GM12878 (cell line): ENCODE data around the gene ANK3. TPM values are rescaled to one million over a fixed set of nuclear protein-coding genes. Genes with fewer than 3 reads are reported as not detected.

Experiments
- ATF7 ChIP-seq: fragments of 450-650 bp; IDR thresholded peaks from 2 replicates; pipeline ENCODE4 v1.6.1; 2016; ENCODE audit warnings: low read depth, mild to moderate bottlenecking
- BRCA1 ChIP-seq: IDR thresholded peaks from 2 replicates; pipeline ENCODE4 v1.6.1; 2011; ENCODE audit warnings: low read depth, low read length, improper control_type of control experiment
- EZH2 ChIP-seq: IDR thresholded peaks from 2 replicates; pipeline ENCODE4 v1.6.1; 2012; ENCODE audit warnings: low read depth, mild to moderate bottlenecking, control low read depth, inconsistent platforms, low read length, borderline replicate concordance; ENCODE audit not compliant: control insufficient read depth
- MAX ChIP-seq: IDR thresholded peaks from 2 replicates; pipeline ENCODE4 v1.6.1; 2012; ENCODE audit warnings: low read depth, low read length, improper control_type of control experiment
- MEF2B ChIP-seq: fragments of 450-650 bp; IDR thresholded peaks from 2 replicates; pipeline ENCODE4 v1.6.1; 2018; ENCODE audit warnings: mild to moderate bottlenecking, moderate library complexity; ENCODE audit not compliant: partially characterized antibody, poor library complexity, severe bottlenecking
- NKRF ChIP-seq: fragments of 450-650 bp; conservative IDR thresholded peaks from 2 replicates; pipeline ENCODE4 v1.6.1; 2017; ENCODE audit warnings: mild to moderate bottlenecking, moderate library complexity
- NR2C2 ChIP-seq: IDR thresholded peaks from 2 replicates; pipeline ENCODE4 v1.6.1; 2011; ENCODE audit warnings: borderline replicate concordance, low read depth; ENCODE audit not compliant: control insufficient read depth, insufficient read length
- PML ChIP-seq: IDR thresholded peaks from 2 replicates; pipeline ENCODE4 v1.6.1; 2012; ENCODE audit warnings: low read length, inconsistent platforms
- RB1 ChIP-seq: fragments of 450-650 bp; formaldehyde crosslinking; IDR thresholded peaks from 2 replicates; pipeline ENCODE4 v1.6.1; 2017; ENCODE audit warnings: mild to moderate bottlenecking, borderline replicate concordance
- SMARCA5 ChIP-seq: fragments of 450-650 bp; IDR thresholded peaks from 2 replicates; pipeline ENCODE4 v1.6.1; 2017; ENCODE audit warnings: mild to moderate bottlenecking
- polyA plus RNA-seq, 11 experiments: library from polyadenylated mRNA; depleted of rRNA in 4 of 11; unstranded in 6 of 11; stranded (reverse) in 5 of 11; fragments of >200 nt; fragmentation: Nextera tagmentation in 4 of 11; fragmentation: Illumina TruSeq in 1 of 11; extraction: Ambion mirVana in 4 of 11; extraction: Trizol in 1 of 11; gene quantifications; 1 replicate in 1 of 11; 2 replicates in 10 of 11; pipeline versions ENCODE4 v1.2.1 to v1.2.3, GENCODE V29; 2011 to 2016; ENCODE audit warnings: inconsistent platforms in 2 of 11, missing spikeins in 2 of 11, low read depth in 1 of 11
- total RNA-seq, 4 experiments: library from RNA; depleted of rRNA in 3 of 4; stranded (reverse); fragments of >200 nt in 3 of 4; fragmentation: Illumina TruSeq in 1 of 4; extraction: Trizol in 1 of 4; gene quantifications; 2 replicates each; pipeline versions ENCODE4 v1.2.1 to v1.2.3, GENCODE V29; 2013 to 2021
- TF ChIP-seq, protein P1 (sequence below): IDR thresholded peaks from 2 replicates; pipeline ENCODE4 v1.6.1; 2011; ENCODE audit warnings: low read depth, mild to moderate bottlenecking, low read length, moderate library complexity, borderline replicate concordance; ENCODE audit errors: extremely low read depth

ANK3 gene
- total and polyA plus RNA-seq, 10 of the 15 experiments (the other 5 are each of a cell fraction or from before 2014, with no cell fraction given): 0.06 to 0.82 (median 0.20) TPM; not detected in 2

GRCh38 chr10:60175441-60175971 is 214.2 kb downstream of the ANK3 start (continued):
- TF ChIP-seq NKRF (no peak), ATF7 (no peak), MAX (no peak), EZH2 (no peak), NR2C2 (no peak), BRCA1 (no peak), MEF2B (no peak), PML (no peak), RB1 (no peak), SMARCA5 (no peak)
- TF ChIP-seq, protein P1, sequence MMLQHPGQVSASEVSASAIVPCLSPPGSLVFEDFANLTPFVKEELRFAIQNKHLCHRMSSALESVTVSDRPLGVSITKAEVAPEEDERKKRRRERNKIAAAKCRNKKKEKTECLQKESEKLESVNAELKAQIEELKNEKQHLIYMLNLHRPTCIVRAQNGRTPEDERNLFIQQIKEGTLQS: no peak
